Adipocyte (in vitro differentiated cells): ENCODE measurements around the gene GPR22.

Experiments used
- DNase-seq: peaks from one replicate; pipeline ENCODE4 v3.0.0-alpha.2; 2015; ENCODE audit warnings: low read depth
- H3K27me3 ChIP-seq: replicated peaks from 2 replicates; pipeline ENCODE4 v1.7.0; 2013; ENCODE audit warnings: mild to moderate bottlenecking, low read length, moderate library complexity; ENCODE audit not compliant: control insufficient read depth, insufficient read depth
- H3K36me3 ChIP-seq: 2 replicates; pipeline ENCODE4 v1.7.0; 2013; ENCODE audit warnings: low read length, mild to moderate bottlenecking, moderate library complexity; ENCODE audit not compliant: control insufficient read depth, insufficient read depth, severe bottlenecking
- H3K4me1 ChIP-seq: 2 replicates; pipeline ENCODE4 v1.7.0; 2013; ENCODE audit warnings: mild to moderate bottlenecking, low read length, moderate library complexity; ENCODE audit not compliant: control insufficient read depth, insufficient read depth
- H3K4me3 ChIP-seq: 2 replicates; pipeline ENCODE4 v1.7.0; 2013; ENCODE audit warnings: mild to moderate bottlenecking, low read length, moderate library complexity
- H3K9ac ChIP-seq: 2 replicates; pipeline ENCODE4 v1.7.0; 2013; ENCODE audit warnings: mild to moderate bottlenecking, low read length, moderate library complexity
- H3K9me3 ChIP-seq: 2 replicates; pipeline ENCODE4 v1.7.0; 2013; ENCODE audit warnings: mild to moderate bottlenecking, low read length, moderate library complexity; ENCODE audit not compliant: control insufficient read depth

Gene GPR22

DNA sequence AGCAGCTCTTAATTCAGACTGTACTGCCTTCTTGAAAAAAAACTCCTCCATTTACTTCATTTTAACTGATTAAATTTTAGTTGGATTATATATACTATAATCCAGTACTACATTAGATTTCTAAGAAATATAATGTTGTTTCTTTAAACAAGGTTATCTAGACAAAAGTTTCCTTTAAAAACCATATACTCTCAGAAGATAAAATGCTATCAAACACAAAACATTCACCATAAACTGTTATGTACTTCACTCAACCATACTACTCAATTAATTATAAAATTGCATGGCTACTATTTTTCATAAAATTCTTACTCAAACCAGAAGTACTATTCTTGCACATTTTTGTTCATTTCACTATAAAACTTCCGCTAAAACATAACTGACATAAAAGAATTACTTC, 12.7 kb downstream of the GPR22 start:
- no peak for DNase-seq

DNA sequence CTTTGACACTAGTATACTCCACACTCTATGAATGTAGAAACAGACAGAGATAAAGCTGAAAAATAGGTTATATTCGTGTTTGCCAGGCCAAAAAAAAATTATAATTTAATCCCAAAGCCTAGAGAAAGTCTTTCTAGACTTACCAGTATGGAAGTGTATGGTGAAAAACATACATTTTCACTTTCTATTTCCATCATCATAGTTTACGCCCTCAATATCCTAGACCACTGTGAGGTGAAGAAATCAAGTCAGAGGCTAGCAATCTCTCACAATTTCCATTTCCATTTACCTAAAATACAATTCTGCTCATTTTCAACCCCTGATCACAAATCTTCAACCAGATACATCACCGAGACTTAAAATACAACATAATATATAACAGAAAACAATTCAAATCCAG, 16.2 kb downstream of the GPR22 start:
- Histone ChIP-seq H3K4me3 (no peak overlapping the region), H3K4me1 (no peaks in the 10 kb centered on the region), H3K36me3 (no peaks in the 10 kb centered on the region), H3K9me3 (no peaks in the 10 kb centered on the region), H3K27me3 (no peaks in the 10 kb centered on the region), H3K9ac (no peak overlapping the region)
- DNase-seq: no peak

More for the DNA sequence above, 12.7 kb downstream of the GPR22 start:
- Histone ChIP-seq H3K4me3 (no peak overlapping the region), H3K27me3 (no peaks in the 10 kb centered on the region), H3K4me1 (no peaks in the 10 kb centered on the region), H3K9me3 (no peaks in the 10 kb centered on the region), H3K9ac (no peak overlapping the region), H3K36me3 (no peaks in the 10 kb centered on the region)

DNA sequence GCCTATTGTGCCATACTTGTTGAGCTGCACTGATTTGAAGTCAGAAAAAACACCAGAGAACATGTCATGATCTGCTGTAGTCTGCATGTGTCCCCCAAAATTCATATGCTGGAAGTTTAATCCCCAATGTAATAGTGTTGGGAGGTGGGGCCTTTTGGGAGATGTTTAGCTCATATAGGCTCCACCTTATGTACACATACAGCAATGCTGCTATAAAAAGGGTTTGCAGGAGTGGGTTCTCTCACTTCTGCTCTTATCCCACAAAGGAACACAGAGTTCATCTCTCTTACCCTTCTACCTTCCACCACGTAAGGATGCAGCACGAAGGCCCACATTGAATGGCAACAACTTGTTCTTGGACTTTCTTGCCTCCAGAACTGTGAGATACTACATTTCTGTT, 23.0 kb downstream of the GPR22 start:
- no peaks in the 10 kb centered on the region for H3K9me3 ChIP-seq
- H3K4me3 ChIP-seq: no peak overlapping the region
- no peak for DNase-seq
- no peaks in the 10 kb centered on the region for H3K4me1 ChIP-seq
- H3K9ac ChIP-seq: no peak overlapping the region
- H3K27me3 ChIP-seq: no peaks in the 10 kb centered on the region
- H3K36me3 ChIP-seq: no peaks in the 10 kb centered on the region

DNA sequence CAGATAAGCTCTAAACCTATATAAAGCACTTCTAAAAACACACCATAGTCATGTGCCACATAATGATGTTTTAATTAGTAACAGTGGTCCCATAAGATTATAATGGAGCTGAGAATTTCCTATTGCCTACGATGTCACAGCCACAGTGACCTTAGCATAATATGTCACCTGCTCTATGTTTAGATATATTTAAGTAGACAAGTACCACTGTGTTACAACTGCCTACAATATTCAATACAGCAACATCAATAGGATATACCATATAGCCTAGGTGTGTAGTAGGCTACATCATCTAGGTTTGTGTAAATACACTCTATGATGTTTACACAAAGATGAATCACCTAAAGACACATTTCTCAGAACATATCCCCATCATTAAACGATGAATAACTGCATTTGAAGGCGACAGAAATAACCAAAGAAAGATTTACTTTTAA, 24.5 kb downstream of the GPR22 start:
- no peak overlapping the region for H3K4me3 ChIP-seq
- no peaks in the 10 kb centered on the region for H3K4me1 ChIP-seq
- DNase-seq: no peak
- H3K36me3 ChIP-seq: no peaks in the 10 kb centered on the region
- H3K27me3 ChIP-seq: no peaks in the 10 kb centered on the region
- no peaks in the 10 kb centered on the region for H3K9me3 ChIP-seq
- H3K9ac ChIP-seq: no peak overlapping the region

DNA sequence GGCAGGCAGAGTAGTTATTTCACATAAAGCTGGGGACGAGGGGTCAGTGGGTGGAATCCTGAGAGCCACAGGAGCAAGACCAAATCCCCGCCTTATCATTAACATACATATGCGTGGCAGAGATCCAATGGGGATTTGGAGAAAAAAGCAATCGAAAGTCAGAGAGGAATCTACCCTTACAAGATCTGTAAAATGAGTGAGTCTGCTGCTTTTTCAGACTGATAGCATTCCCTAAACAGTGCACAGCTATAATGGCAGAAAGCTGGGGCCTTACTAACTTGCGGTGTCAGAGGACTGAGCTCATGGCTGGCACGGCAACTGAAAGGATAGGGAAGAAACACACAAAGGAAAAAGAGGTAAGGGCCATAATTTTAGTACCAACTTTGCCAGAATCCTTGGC, 25.0 kb downstream of the GPR22 start:
- H3K9ac ChIP-seq: no peak overlapping the region

DNA sequence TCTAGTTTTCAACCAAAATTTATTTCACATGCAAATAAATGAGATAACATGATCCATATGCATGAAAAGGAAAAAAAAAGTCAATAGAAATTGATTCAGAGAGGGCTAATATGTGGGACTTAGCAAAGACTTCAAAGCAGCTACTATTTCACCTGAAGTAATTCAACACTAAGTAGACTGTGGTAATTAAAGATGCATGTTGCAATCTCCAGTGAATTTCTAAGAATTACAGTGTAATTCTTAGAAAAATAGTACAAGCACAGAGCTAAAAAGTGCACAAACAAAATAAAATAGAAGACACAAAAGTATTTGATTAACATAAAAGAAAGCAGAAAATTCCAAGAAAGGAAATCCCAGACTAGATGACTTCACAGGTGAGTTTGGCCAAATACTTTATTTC, 25.7 kb downstream of the GPR22 start:
- Histone ChIP-seq H3K4me3 (no peak overlapping the region), H3K27me3 (no peaks in the 10 kb centered on the region), H3K9ac (no peak overlapping the region), H3K36me3 (no peaks in the 10 kb centered on the region), H3K9me3 (no peaks in the 10 kb centered on the region), H3K4me1 (peaks cover 4% of the 10 kb centered on the region)
- DNase-seq: peak; percentile 43

More for the DNA sequence above, 25.0 kb downstream of the GPR22 start:
- Histone ChIP-seq H3K4me3 (no peak overlapping the region), H3K4me1 (peaks cover 3% of the 10 kb centered on the region), H3K27me3 (no peaks in the 10 kb centered on the region), H3K36me3 (no peaks in the 10 kb centered on the region), H3K9me3 (no peaks in the 10 kb centered on the region)
- no peak for DNase-seq

DNA sequence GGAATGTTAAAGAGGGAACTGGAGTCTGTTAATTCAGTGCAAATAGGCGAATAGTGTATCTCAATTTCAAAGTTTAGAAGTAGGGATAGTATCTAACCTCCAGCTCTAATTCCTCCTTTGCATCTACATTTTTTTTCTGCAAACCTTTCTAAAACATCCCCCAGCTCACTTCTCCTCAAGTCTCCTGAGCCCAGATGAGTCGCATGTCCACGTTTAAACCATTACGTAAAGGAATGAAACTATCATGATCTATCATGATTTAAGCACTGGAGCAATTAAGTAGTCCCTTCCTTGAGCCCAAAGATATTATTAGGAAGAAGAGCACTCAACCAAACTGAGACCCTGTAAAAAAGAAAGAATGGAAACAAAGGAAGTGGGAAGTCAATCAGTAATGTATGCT, 29.9 kb downstream of the GPR22 start:
- Histone ChIP-seq H3K9ac (no peak overlapping the region), H3K4me3 (no peak overlapping the region), H3K4me1 (peaks cover 4% of the 10 kb centered on the region), H3K9me3 (no peaks in the 10 kb centered on the region), H3K36me3 (no peaks in the 10 kb centered on the region), H3K27me3 (no peaks in the 10 kb centered on the region)
- no peak for DNase-seq

DNA sequence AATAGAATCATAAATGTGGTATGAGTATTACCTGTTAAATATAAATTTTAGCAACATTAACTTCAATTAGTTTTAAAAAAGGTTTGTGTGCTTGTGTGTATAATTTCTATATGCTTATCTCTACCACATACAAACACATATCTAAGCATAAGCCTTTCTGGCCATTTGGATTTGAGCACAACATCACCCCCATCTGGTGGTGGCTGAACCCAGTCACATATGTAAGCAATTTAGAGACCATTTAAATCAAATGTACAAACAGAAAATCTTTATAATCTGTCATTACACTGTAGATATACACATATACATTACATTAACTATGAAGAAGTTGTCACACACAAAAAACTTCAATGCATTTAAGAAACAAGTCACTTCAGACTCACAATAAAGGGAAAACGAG, 31.7 kb downstream of the GPR22 start:
- Histone ChIP-seq H3K9me3 (no peaks in the 10 kb centered on the region), H3K4me3 (no peak overlapping the region), H3K36me3 (no peaks in the 10 kb centered on the region), H3K27me3 (no peaks in the 10 kb centered on the region), H3K4me1 (peaks cover 4% of the 10 kb centered on the region), H3K9ac (no peak overlapping the region)
- peak; percentile 43 for DNase-seq

DNA sequence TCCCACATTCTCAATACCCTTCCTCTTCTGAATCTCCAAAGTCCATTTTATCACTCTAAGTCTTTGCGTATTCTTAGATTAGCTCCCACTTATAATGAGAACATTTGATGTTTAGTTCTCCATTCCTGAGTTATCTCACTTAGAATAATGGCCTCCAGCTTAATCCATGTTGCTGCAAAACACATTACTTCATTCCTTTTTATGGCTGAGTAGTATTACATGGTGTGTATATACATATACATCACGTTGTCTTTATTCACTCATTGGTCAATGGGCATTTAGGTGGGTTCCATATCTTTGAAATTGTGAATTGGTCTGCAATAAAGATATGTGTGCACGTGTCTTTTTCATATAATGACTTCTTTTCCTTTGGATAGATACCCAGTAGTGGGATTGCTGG, 32.3 kb downstream of the GPR22 start:
- H3K4me1 ChIP-seq: peaks cover 4% of the 10 kb centered on the region
- no peak for DNase-seq
- no peak overlapping the region for H3K9ac ChIP-seq
- H3K9me3 ChIP-seq: no peaks in the 10 kb centered on the region
- H3K4me3 ChIP-seq: no peak overlapping the region
- H3K27me3 ChIP-seq: no peaks in the 10 kb centered on the region
- H3K36me3 ChIP-seq: no peaks in the 10 kb centered on the region

DNA sequence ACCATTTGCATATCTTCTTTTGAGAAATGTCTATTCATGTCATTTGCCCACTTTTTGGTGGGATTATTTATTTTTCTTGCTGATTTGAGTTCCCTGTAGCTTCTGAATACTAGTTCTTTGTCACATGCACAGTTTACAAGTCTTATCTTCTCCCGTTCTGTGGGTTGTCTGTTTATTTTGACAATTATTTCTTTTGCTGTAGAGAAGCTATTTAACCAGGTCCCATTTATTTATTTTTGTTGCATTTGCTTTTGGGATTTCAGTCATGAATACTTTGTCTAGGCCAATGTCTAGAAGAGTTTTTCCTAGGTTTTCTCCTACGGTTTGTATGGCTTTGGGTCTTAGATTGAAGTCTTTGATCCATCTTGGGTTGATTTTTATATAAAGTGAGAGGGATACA, 32.9 kb downstream of the GPR22 start:
- Histone ChIP-seq H3K9ac (no peak overlapping the region), H3K36me3 (no peaks in the 10 kb centered on the region), H3K4me1 (peaks cover 4% of the 10 kb centered on the region), H3K4me3 (no peak overlapping the region), H3K27me3 (no peaks in the 10 kb centered on the region), H3K9me3 (no peaks in the 10 kb centered on the region)
- DNase-seq: no peak

DNA sequence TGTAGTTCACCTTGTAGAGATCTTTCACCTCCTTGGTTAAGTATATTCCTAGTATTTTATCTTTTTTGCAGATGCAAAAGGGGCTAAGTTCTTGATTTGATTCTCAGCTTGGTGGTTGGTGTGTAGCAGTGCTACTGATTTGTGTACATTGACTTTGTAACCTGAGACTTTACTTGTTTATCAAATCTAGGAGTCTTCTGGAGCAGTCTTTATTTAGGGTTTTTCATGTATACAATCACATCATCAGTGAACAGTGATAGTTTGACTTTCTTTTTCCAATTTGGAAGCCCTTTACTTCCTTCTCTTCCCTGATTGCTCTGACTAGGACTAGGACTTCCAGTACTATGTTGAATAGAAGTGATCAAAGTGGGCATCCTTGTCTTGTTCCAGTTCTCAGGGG, 33.8 kb downstream of the GPR22 start:
- H3K27me3 ChIP-seq: no peaks in the 10 kb centered on the region
- H3K9ac ChIP-seq: no peak overlapping the region
- no peak for DNase-seq
- peaks cover 4% of the 10 kb centered on the region for H3K4me1 ChIP-seq
- no peaks in the 10 kb centered on the region for H3K9me3 ChIP-seq
- H3K4me3 ChIP-seq: no peak overlapping the region
- H3K36me3 ChIP-seq: no peaks in the 10 kb centered on the region

DNA sequence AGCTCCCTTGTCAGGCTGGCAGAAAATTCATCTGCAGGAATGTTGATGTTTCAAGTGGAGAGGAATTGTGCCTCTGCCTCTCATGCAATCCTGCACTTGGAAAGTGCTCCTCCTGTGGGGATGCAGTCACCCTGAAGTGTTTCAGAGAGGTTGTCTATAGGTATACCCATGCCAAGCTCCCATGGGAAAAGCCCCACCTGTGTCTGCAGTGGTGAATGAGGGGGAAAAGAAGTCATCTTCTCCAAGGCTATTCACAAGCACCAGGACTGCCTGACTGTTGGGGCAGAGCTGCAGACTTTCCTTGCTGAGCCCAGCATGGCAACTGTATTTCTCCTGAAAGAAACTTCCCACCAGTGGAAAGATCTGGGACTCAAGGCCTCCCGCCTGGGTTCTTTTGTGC, 35.5 kb downstream of the GPR22 start:
- Histone ChIP-seq H3K27me3 (no peaks in the 10 kb centered on the region), H3K4me3 (no peak overlapping the region), H3K36me3 (no peaks in the 10 kb centered on the region), H3K4me1 (no peaks in the 10 kb centered on the region), H3K9ac (no peak overlapping the region), H3K9me3 (no peaks in the 10 kb centered on the region)
- DNase-seq: no peak
